HepG2 (cell line): ENCODE data around the gene NDE1. TPM values are rescaled to one million over a fixed set of nuclear protein-coding genes. Genes with fewer than 3 reads are reported as not detected.

ENCODE experiments used
- ETV5 ChIP-seq: IDR thresholded peaks from 2 replicates; pipeline ENCODE4 v1.6.1; 2018; ENCODE audit warnings: missing biosample characterization, missing genetic modification reagents, inconsistent platforms, borderline replicate concordance
- GPN1 ChIP-seq: sonication (generic); formaldehyde crosslinking; IDR thresholded peaks from 2 replicates; pipeline ENCODE4 v1.5.1; 2020; ENCODE audit warnings: missing genetic modification reagents, borderline replicate concordance
- HDAC6 ChIP-seq: fragments of 200-600 bp; sonication (generic); IDR thresholded peaks from 2 replicates; pipeline ENCODE4 v1.7.0; 2017; ENCODE audit warnings: mild to moderate bottlenecking, antibody characterized with exemption, low read length, low read depth
- HHEX ChIP-seq: IDR thresholded peaks from 2 replicates; pipeline ENCODE4 v1.6.1; 2016; ENCODE audit warnings: control low read depth
- IKZF4 ChIP-seq: sonication (generic); formaldehyde crosslinking; IDR thresholded peaks from 2 replicates; pipeline ENCODE4 v1.5.1; 2020; ENCODE audit warnings: borderline replicate concordance, mild to moderate bottlenecking, low read depth, missing genetic modification reagents; ENCODE audit errors: not compliant biosample characterization
- MAFK ChIP-seq, 2 experiments: IDR thresholded peaks in 1 of 2; conservative IDR thresholded peaks in 1 of 2; 2 replicates each; pipeline ENCODE4 v1.6.1; 2011; ENCODE audit warnings: improper control_type of control experiment in 2 of 2, low read length in 2 of 2
- MIER2 ChIP-seq: IDR thresholded peaks from 2 replicates; pipeline ENCODE4 v1.6.1; 2016; ENCODE audit warnings: missing biosample characterization, missing genetic modification reagents
- MTA3 ChIP-seq: sonication (generic); formaldehyde crosslinking; IDR thresholded peaks from 2 replicates; pipeline ENCODE4 v1.4.0; 2020; ENCODE audit warnings: missing genetic modification reagents
- NFRKB ChIP-seq: fragments of 450-650 bp; IDR thresholded peaks from 2 replicates; pipeline ENCODE4 v1.6.1; 2017
- NKX3-1 ChIP-seq: sonication (generic); formaldehyde crosslinking; IDR thresholded peaks from 2 replicates; pipeline ENCODE4 v1.5.0; 2020; ENCODE audit warnings: missing genetic modification reagents
- NR2F1 ChIP-seq, 2 experiments: fragments of 450-650 bp in 1 of 2; formaldehyde crosslinking in 1 of 2; IDR thresholded peaks; 2 replicates each; pipeline versions ENCODE4 v1.5.0 to v1.6.1; 2016 to 2020; ENCODE audit warnings: mild to moderate bottlenecking in 1 of 2, missing compliant biosample characterization in 1 of 2, missing genetic modification reagents in 1 of 2, moderate library complexity in 1 of 2
- PAWR ChIP-seq: sonication (generic); formaldehyde crosslinking; IDR thresholded peaks from 2 replicates; pipeline ENCODE4 v1.4.0; 2020; ENCODE audit warnings: missing genetic modification reagents, mild to moderate bottlenecking, borderline replicate concordance
- RARA ChIP-seq: IDR thresholded peaks from 2 replicates; pipeline ENCODE4 v1.6.1; 2016; ENCODE audit warnings: missing genetic modification reagents, missing compliant biosample characterization
- RELA ChIP-seq: sonication (generic); formaldehyde crosslinking; IDR thresholded peaks from 2 replicates; pipeline ENCODE4 v1.4.0; 2020; ENCODE audit warnings: missing genetic modification reagents
- SETDB1 ChIP-seq: sonication (generic); formaldehyde crosslinking; IDR thresholded peaks from 2 replicates; pipeline ENCODE4 v1.5.1; 2020; ENCODE audit warnings: missing genetic modification reagents, mild to moderate bottlenecking, borderline replicate concordance
- SIX4 ChIP-seq: sonication (generic); formaldehyde crosslinking; IDR thresholded peaks from 2 replicates; pipeline ENCODE4 v1.4.0; 2020; ENCODE audit warnings: missing genetic modification reagents
- SMAD3 ChIP-seq: sonication (generic); formaldehyde crosslinking; IDR thresholded peaks from 2 replicates; pipeline ENCODE4 v1.4.0; 2020; ENCODE audit warnings: missing genetic modification reagents
- TBX2 ChIP-seq: sonication (generic); formaldehyde crosslinking; IDR thresholded peaks from 2 replicates; pipeline ENCODE4 v1.5.0; 2020; ENCODE audit warnings: missing genetic modification reagents, mild to moderate bottlenecking, borderline replicate concordance
- TGIF2 ChIP-seq: IDR thresholded peaks from 2 replicates; pipeline ENCODE4 v1.6.1; 2016; ENCODE audit warnings: control low read depth, missing compliant biosample characterization
- ZBTB2 ChIP-seq: sonication (generic); formaldehyde crosslinking; IDR thresholded peaks from 2 replicates; pipeline ENCODE4 v1.8.0; 2022; ENCODE audit warnings: low read depth, missing genetic modification reagents
- ZFP62 ChIP-seq: sonication (generic); formaldehyde crosslinking; IDR thresholded peaks from 2 replicates; pipeline ENCODE4 v1.4.0; 2020; ENCODE audit warnings: missing genetic modification reagents
- ZFP82 ChIP-seq: sonication (generic); formaldehyde crosslinking; IDR thresholded peaks from 2 replicates; pipeline ENCODE4 v1.5.1; 2020; ENCODE audit warnings: mild to moderate bottlenecking, missing genetic modification reagents, borderline replicate concordance
- ZNF260 ChIP-seq: sonication (generic); formaldehyde crosslinking; IDR thresholded peaks from 2 replicates; pipeline ENCODE4 v1.4.0; 2020; ENCODE audit warnings: missing genetic modification reagents, low read depth, mild to moderate bottlenecking, borderline replicate concordance
- ZNF441 ChIP-seq: sonication (generic); formaldehyde crosslinking; IDR thresholded peaks from 2 replicates; pipeline ENCODE4 v1.7.0; 2021; ENCODE audit warnings: missing genetic modification reagents, borderline replicate concordance
- ZNF510 ChIP-seq: sonication (generic); formaldehyde crosslinking; IDR thresholded peaks from 2 replicates; pipeline ENCODE4 v1.4.0; 2020; ENCODE audit warnings: low read depth, mild to moderate bottlenecking, missing genetic modification reagents
- ZNF614 ChIP-seq: IDR thresholded peaks from 2 replicates; pipeline ENCODE4 v1.6.1; 2018; ENCODE audit warnings: missing biosample characterization, missing genetic modification reagents, inconsistent platforms, borderline replicate concordance
- ZNF75D ChIP-seq: sonication (generic); formaldehyde crosslinking; IDR thresholded peaks from 2 replicates; pipeline ENCODE4 v1.8.1; 2023; ENCODE audit warnings: missing genetic modification reagents, mild to moderate bottlenecking, borderline replicate concordance
- polyA plus RNA-seq, 8 experiments: library from polyadenylated mRNA; depleted of rRNA in 3 of 8; stranded (reverse) in 7 of 8; unstranded in 1 of 8; fragments of >200 nt; fragmentation: Illumina TruSeq in 4 of 8; extraction: Trizol in 4 of 8; gene quantifications; 2 replicates each; pipeline versions ENCODE4 v1.2.1 to v1.2.3, GENCODE V29; 2011 to 2016; ENCODE audit warnings: low read depth in 4 of 8, missing spikeins in 1 of 8, mixed read lengths in 1 of 8; ENCODE audit not compliant: insufficient read depth in 1 of 8
- total RNA-seq, 5 experiments: library from RNA; depleted of rRNA; stranded (reverse); fragments of >200 nt; fragmentation: Illumina TruSeq; extraction: Trizol; gene quantifications; 2 replicates each; pipeline ENCODE4 v1.2.3, GENCODE V29; 2016; ENCODE audit warnings: low read depth in 1 of 5
- TF ChIP-seq, protein P1 (sequence below): sonication (generic); formaldehyde crosslinking; IDR thresholded peaks from 2 replicates; pipeline ENCODE4 v1.4.0; 2020; ENCODE audit warnings: missing genetic modification reagents
- TF ChIP-seq, protein P2 (sequence below): sonication (generic); formaldehyde crosslinking; conservative IDR thresholded peaks from 2 replicates; pipeline ENCODE4 v1.4.0; 2020; ENCODE audit warnings: missing genetic modification reagents

The NDE1 gene
- total and polyA plus RNA-seq, 2 of the 13 experiments (the other 11 are each of a cell fraction or from before 2014, with no cell fraction given), result 40.9 to 72.5 TPM

DNA sequence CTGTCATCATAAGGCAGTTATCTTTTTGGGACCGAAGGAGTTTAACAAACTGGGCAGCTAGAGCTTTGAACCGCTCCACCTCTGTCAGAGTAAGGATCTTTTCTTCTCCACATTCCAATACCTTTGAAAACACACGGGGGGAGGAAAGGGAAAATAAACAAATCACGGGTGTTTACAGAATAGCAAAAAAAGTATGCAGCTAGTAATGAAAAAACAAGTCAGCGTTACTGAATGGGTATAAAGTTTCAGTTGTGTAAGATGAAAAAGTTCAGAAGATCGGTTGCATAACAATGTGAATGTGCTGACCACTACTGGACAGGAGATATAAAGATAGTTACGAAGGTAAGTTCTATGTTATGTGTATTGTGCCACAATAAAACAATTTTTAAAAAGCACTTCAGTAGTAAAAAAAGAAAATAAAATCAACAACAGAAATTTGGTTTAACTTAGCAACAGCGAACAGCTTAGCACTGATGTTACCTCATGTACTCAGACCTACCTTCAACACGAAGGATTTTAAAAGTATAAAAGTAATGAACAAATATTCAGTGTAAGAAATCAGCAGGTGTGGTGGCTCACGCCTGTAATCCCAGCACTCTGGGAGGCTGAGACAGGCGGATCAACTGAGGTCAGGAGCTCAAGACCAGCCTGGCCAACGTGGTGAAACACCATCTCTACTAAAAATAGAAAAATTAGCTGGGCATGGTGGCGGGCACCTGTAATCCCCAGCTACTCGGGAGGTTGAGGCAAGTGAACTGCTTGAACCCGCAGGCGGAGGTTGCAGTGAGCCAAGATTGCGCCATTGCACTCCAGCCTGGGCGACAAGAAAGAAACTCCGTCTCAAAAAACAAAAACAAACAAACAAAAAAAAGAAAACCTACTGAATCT lies 41.4 kb upstream of the NDE1 start (continued):
- TF ChIP-seq ZBTB2 (CRISPR knock-in tag) (no peak), HDAC6 (no peak), NKX3-1 (CRISPR knock-in tag) (no peak), NFRKB (no peak), MIER2 (no peak), RARA (CRISPR knock-in tag) (peak; percentile 96), ZFP82 (peak; percentile 86), ETV5 (peak; percentile 58; the same call in 1 of the 2 replicates), GPN1 (CRISPR knock-in tag) (no peak), IKZF4 (no peak), ZNF260 (CRISPR knock-in tag) (no peak), PAWR (CRISPR knock-in tag) (no peak), ZNF510 (CRISPR knock-in tag) (0 out of 2 replicates have a peak, but pooled peaks have one; percentile 21), ZNF614 (CRISPR knock-in tag) (no peak), RELA (CRISPR knock-in tag) (no peak), ZNF441 (CRISPR knock-in tag) (no peak; the same call in 1 of the 2 replicates), ZFP62 (CRISPR knock-in tag) (no peak), SMAD3 (CRISPR knock-in tag) (no peak), ZNF75D (no peak), TBX2 (CRISPR knock-in tag) (no peak; the same call in 1 of the 2 replicates), MTA3 (CRISPR knock-in tag) (no peak), TGIF2 (CRISPR knock-in tag) (peak; percentile 56; the same call in 1 of the 2 replicates), NR2F1 (CRISPR knock-in tag; IDR thresholded peaks at IDR 0.05) (0 out of 4 replicates have a peak, but pooled peaks of 1 of the 2 experiments have one; percentile 30), HHEX (CRISPR knock-in tag) (peak; percentile 64; the same call in 1 of the 2 replicates), MAFK (conservative IDR thresholded peaks at IDR 0.05 in 1 of 2, IDR thresholded peaks at IDR 0.05 in 1 of 2; ENCODE audit: low read length in 2 of 2) (peak; percentile 85), SETDB1 (CRISPR knock-in tag) (no peak), SIX4 (CRISPR knock-in tag) (peak; percentile 95)
- TF ChIP-seq, protein P1, sequence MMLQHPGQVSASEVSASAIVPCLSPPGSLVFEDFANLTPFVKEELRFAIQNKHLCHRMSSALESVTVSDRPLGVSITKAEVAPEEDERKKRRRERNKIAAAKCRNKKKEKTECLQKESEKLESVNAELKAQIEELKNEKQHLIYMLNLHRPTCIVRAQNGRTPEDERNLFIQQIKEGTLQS (CRISPR knock-in tag), result no peak
- TF ChIP-seq, protein P2, sequence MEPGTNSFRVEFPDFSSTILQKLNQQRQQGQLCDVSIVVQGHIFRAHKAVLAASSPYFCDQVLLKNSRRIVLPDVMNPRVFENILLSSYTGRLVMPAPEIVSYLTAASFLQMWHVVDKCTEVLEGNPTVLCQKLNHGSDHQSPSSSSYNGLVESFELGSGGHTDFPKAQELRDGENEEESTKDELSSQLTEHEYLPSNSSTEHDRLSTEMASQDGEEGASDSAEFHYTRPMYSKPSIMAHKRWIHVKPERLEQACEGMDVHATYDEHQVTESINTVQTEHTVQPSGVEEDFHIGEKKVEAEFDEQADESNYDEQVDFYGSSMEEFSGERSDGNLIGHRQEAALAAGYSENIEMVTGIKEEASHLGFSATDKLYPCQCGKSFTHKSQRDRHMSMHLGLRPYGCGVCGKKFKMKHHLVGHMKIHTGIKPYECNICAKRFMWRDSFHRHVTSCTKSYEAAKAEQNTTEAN (CRISPR knock-in tag), result peak; percentile 96
